Cardiac ventricle fibroblast (primary cell): ENCODE measurements around the gene PRPH. TPM values are rescaled to one million over a fixed set of nuclear protein-coding genes. Genes with fewer than 3 reads are reported as not detected.

ENCODE experiments used
- total RNA-seq: library from RNA; depleted of rRNA; stranded (reverse); fragments of >200 nt; gene quantifications from 2 replicates; pipeline ENCODE4 v1.2.3, GENCODE V29; 2015

Gene PRPH
- 0.73 TPM in 1 of 2 replicates, not detected in the other for total RNA-seq

DNA sequence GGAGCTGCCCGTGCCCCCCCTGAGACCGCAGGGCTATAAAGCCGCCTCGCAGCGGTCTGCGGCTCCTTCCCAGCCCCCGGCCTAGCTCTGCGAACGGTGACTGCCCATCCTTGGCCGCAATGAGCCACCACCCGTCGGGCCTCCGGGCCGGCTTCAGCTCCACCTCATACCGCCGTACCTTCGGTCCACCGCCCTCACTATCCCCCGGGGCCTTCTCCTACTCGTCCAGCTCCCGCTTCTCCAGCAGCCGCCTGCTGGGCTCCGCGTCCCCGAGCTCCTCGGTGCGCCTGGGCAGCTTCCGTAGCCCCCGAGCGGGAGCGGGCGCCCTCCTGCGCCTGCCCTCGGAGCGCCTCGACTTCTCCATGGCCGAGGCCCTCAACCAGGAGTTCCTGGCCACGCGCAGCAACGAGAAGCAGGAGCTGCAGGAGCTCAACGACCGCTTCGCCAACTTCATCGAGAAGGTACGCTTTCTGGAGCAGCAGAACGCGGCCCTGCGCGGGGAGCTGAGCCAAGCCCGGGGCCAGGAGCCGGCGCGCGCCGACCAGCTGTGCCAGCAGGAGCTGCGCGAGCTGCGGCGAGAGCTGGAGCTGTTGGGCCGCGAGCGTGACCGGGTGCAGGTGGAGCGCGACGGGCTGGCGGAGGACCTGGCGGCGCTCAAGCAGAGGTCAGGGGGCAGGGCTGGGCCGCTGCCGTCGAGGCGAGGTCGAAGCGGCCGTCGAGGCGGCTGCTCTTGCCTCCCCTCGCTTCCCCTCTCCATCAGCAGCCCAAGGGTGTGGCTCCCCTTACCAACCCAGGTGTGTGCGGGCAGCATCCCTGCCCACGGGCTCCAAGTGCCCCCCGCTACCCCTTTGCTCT is at the start of gene PRPH:
TSS of gene PRPH (plus strand) at position 66 of the 855 bp plus-strand sequence. CDS start at position 120, 54 bp downstream.

DNA sequence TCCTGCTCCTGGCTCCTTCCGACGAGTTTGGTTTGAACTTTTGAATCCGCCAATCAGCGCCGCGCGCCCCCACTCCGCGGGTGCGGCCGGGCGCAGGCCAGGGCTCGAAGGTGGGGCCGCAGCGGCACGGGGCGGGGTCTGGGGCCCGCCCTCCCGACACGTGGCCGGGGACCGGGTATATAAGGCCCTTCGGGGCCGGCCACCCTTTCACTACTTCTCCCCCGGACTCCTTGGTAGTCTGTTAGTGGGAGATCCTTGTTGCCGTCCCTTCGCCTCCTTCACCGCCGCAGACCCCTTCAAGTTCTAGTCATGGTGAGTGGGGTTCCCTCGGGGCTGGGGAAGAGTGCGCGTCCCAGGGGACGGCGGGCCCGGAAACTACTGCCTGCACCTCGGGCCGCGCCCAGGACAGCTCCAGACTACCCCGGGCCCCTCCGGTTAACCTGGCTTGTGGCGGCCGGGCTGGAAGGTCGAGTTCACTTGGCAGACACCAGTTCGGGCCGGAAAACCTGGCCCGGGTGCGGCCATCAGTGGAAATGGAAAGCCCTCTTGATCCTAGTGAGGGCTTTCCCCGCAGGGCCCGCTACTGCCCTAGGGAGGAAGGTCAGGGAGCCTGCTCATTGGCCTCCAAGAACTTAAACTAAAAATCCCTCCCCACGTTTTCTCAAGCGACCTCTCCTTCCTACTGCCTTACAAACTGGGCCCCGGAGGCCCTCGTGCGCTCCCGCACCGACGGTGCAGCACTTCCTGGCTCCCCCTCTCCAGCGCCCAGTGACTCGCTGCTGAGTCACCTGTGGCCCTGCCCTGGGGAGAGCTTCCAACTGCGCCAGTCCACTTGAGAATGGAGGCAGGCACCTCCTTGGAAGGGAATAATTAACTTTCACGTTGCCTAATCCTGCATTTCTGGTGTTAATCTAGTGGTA is 29.8 kb upstream of the PRPH start, which contains the start of gene TUBA1C:
TSS of gene TUBA1C (plus strand) at position 210 of the 920 bp plus-strand sequence. CDS start at position 310, 100 bp downstream.

DNA sequence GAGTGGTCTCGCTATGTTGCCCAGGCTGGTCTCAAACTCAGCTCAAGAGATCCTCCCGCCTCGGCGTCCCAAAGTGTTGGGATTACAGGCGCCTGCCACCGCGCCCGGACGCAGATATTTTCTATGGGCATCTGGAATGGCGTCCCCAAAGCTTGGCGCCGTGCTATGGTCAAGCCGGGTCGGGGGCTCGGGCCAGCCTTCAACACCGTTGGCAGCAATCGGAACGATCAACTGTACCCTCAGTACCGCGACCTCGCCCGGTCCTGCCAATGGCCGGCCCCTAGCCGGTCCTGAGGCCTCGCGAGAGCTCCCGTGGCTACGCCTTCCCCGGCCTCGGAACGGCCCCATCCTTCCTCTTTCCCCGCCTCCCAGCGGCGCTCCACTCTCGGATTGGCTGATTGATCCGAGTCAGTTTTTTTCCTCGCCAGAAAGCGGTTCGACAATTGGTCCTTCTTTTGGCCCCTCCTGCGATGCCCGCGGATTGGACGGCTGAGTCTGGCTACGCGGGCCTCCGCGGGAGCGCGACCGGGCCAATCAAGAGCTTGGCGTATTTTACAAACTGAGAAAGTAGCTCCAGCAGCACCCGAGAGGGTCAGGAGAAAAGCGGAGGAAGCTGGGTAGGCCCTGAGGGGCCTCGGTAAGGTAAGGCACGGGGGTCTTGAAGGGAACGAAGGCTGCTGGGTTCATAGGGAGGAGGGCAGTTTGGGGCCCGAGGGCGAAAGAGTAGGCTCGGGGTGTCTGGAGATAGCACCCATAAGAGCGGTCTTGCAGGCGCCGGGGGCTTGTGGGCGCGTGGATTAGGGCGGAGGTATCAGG is 28.0 kb downstream of the PRPH start, which contains the start of gene TROAP:
TSS of gene TROAP (plus strand) at position 548 of the 816 bp plus-strand sequence. CDS start 354 bp downstream, outside the sequence.

DNA sequence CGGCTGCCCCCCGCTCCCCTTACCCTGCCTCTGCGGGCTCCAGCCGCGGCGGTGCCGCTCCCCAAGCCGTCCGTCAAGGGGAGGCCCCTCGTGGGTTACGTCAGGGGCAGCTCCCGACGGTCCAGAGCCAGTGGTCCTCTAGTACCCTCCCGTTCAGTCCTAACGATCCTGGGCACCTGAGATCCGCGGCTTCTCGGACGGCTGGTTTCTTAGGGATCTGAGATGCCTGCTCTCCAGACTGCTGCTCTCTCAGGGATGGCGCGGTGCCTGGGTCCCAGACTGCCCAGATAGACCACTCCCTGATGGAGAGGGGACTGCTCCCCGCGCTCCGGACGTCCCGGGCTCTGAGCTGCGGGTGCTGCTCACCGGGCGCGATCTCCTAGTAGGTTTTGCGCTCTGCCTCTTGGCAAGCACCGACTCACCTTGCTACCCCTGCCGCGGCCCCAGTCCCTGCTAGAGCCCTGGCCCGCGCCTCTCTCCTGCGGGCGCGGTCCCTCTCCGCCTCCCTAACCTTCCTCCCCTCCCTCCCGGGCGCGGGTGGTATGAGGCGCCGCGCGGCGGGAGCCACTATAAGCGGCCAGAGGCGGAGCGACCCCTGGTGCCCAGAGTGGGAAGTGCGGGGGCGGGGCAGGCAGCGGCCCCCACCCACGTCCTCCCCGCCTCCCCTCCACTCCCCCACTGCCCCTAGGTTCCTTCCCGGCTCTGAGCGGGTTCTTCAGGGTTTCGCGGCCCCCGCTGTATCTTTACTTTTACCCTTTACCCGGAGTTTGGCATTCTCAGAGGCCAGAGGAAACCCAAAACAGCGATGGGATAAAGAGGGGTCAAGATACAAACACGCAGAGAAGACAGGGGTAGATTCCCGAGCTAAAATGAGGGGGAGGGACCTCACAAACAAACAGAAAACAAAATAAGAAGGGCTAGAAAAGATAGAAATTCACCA is 42.0 kb downstream of the PRPH start, which contains the start of gene C1QL4:
TSS of gene C1QL4 (minus strand) at position 544 of the 940 bp plus-strand sequence. CDS start 711 bp downstream, outside the sequence.

DNA sequence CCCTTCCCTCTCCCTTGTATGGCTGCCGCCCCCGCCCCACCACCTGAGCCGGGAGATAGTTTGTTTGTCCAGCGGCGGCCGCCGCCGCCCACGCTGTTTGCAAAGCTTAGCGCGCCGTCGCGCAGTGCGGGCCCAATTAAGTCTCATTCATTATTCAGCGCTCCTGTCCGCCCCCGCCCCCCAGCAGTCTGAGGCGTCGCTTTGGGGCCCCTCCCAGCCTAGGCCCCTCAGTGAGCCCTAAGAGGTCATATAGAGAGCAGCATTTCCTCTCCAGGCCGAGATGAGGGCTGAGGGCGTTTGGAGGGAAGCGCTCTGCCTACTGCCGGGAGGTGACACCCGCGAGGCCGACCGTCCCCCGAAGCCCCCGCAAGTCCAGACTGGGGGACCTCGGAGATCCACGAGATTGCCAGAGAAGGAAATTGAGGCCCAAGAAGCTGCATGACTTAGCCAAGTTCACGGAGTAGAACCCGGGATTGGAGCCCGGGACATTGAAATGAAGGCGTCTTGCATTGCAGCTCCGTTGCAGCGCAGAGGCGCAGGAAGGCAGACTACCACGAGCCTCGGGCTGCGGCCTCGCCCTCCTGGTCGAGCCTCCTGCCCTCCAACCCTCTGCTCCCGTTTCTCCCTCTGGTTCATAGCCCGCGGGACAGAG is 51.8 kb downstream of the PRPH start, which contains the start of gene DNAJC22:
TSS of gene DNAJC22 (plus strand) at position 230 of the 652 bp plus-strand sequence. CDS start 1,985 bp downstream, outside the sequence.

Other genes starting within 250 kb of the PRPH start
- 41.7 and 57.0 TPM in 2 replicates for gene KMT2D, start 234.4 kb upstream of the PRPH start, total RNA-seq
- 0.20 TPM in 1 of 2 replicates, not detected in the other for gene RHEBL1, start 225.2 kb upstream of the PRPH start, total RNA-seq
- gene DHH, start 200.3 kb upstream of the PRPH start, total RNA-seq = not detected in 2 replicates
- gene LMBR1L, start 184.3 kb upstream of the PRPH start, total RNA-seq = 18.1 and 23.3 TPM in 2 replicates
- gene TUBA1B, start 163.8 kb upstream of the PRPH start, total RNA-seq = 289 and 345 TPM in 2 replicates
- 117 and 120 TPM in 2 replicates for gene TUBA1A, start 106.1 kb upstream of the PRPH start, total RNA-seq
- gene TUBA1C, start 30.1 kb upstream of the PRPH start, total RNA-seq = 117 and 150 TPM in 2 replicates
- 4.1 and 6.7 TPM in 2 replicates for gene TROAP, start 28.1 kb downstream of the PRPH start, total RNA-seq
- gene C1QL4, start 42.0 kb downstream of the PRPH start, total RNA-seq = not detected in 2 replicates
- 0.81 TPM in 1 of 2 replicates, not detected in the other for gene DNAJC22, start 51.7 kb downstream of the PRPH start, total RNA-seq
- gene SPATS2, start 72.3 kb downstream of the PRPH start, total RNA-seq = 23.0 and 31.2 TPM in 2 replicates
- gene KCNH3, start 243.9 kb downstream of the PRPH start, total RNA-seq = 0.05 and 0.12 TPM in 2 replicates